ENCODE measurements around the gene FAM53C. TPM values are rescaled to one million over a fixed set of nuclear protein-coding genes. Genes with fewer than 3 reads are reported as not detected.

Gene FAM53C
- total and polyA plus RNA-seq, 2 donors (not counting 3 experiments of a cell fraction or from before 2014, with no cell fraction given) = 37.4 to 37.9 TPM

- no peak overlapping the region for H3K9ac ChIP-seq (replicated peaks; ENCODE audit: extremely low read depth, insufficient read depth, low read length)
- intact Hi-C loops (cut with micrococcal nuclease) (no loop called here), dilution Hi-C loops (cut with MboI; ENCODE audit: extremely low pct_ligation_motif_present, low sequenced_read_pairs) (no loop called here)
- POLR2A ChIA-PET = no interaction called here
- H3K9me1 ChIP-seq (replicated peaks; ENCODE audit: control insufficient read depth, extremely low read depth, insufficient read depth, low read length) = no peaks in the 10 kb centered on the region
- no peaks in the 10 kb centered on the region for H3K4me1 ChIP-seq (ENCODE audit: control insufficient read depth, extremely low read depth, insufficient read depth, low read length)
- H3K79me2 ChIP-seq (ENCODE audit: control insufficient read depth, insufficient read depth, low read length) = no peaks in the 10 kb centered on the region
- CTCF ChIA-PET = interaction anchor here (0.7 to 1.2 kb wide), 2 partner anchors 12 to 45 kb away, joined by 3 read pairs; no protein-coding TSS in a partner anchor
- DNase-seq (ENCODE audit: low read depth, low spot score) = no peak
- H2AFZ ChIP-seq (ENCODE audit: low read depth, low read length) = no peak overlapping the region
- H3K27ac ChIP-seq (ENCODE audit: insufficient read depth, low read depth, low read length) = no peak overlapping the region
- H3K4me3 ChIP-seq (replicated peaks in 1 of 3; ENCODE audit: insufficient read depth in 1 of 3, low read depth in 1 of 3, low read length in 3 of 3) = no peak overlapping the region
- no peak overlapping the region for H3K4me2 ChIP-seq (ENCODE audit: insufficient read depth, low read length)
- BruUV-seq (replicated peaks) = no TSS peak
- no peak for FAIRE-seq
- no peaks in the 10 kb centered on the region for H3K27me3 ChIP-seq (ENCODE audit: control insufficient read depth in 2 of 2, insufficient read depth in 2 of 2, low read length in 2 of 2)
- H3K9me3 ChIP-seq (replicated peaks; ENCODE audit: control insufficient read depth, insufficient read depth, low read length) = no peaks in the 10 kb centered on the region
- H3K36me3 ChIP-seq (ENCODE audit: control insufficient read depth in 2 of 2, extremely low read depth in 1 of 2, insufficient read depth in 2 of 2, low read length in 2 of 2) = peaks cover 0 to 2% of the 10 kb centered on the region in 2 experiments
- TF ChIP-seq MAX (IDR thresholded peaks at IDR 0.05; ENCODE audit: insufficient read depth, insufficient read length) = no peak
- TF ChIP-seq POLR2AphosphoS5 (IDR thresholded peaks at IDR 0.05; ENCODE audit: insufficient read depth, low read depth, low read length) = no peak
- no peak for TF ChIP-seq POLR2A (IDR thresholded peaks at IDR 0.05; ENCODE audit: low read depth, low read length)
- no peak for TF ChIP-seq JUN (IDR thresholded peaks at IDR 0.05; ENCODE audit: borderline replicate concordance, insufficient read depth, insufficient read length, low read depth)
- no peak for TF ChIP-seq MYC (IDR thresholded peaks at IDR 0.05; ENCODE audit: low read depth, low read length)
- no peak for TF ChIP-seq FOS (IDR thresholded peaks at IDR 0.05; ENCODE audit: borderline replicate concordance, insufficient read depth, low read length)
- TF ChIP-seq GATA2 (IDR thresholded peaks at IDR 0.05; ENCODE audit: insufficient read depth, insufficient read length, low read depth, low read length) = no peak
- TF ChIP-seq CTCF (IDR thresholded peaks at IDR 0.05; ENCODE audit: extremely low read depth in 1 of 2, insufficient read depth in 1 of 2, low read depth in 1 of 2, low read length in 2 of 2) = no peak
- no peak for TF ChIP-seq EZH2 (IDR thresholded peaks at IDR 0.05; ENCODE audit: borderline replicate concordance, low read depth, low read length, severe bottlenecking)
- no peaks in the 10 kb centered on the region for H4K20me1 ChIP-seq (replicated peaks; ENCODE audit: control insufficient read depth, extremely low read depth, insufficient read depth, low read length)
Measured at GRCh38 chr5:138305797-138306196, 32.3 kb upstream of the FAM53C start.
